SKM-1 (cell line): ENCODE results near the gene WLS.

Experiments used
- DNase-seq: peaks from one replicate; lab custom pipeline; 2025; ENCODE audit not compliant: unreplicated experiment; lab: John Stamatoyannopoulos, UW

WLS gene

GRCh38 chr1:68202239-68202832 is 30.0 kb downstream of the WLS start:
- DNase-seq = no peak

DNA sequence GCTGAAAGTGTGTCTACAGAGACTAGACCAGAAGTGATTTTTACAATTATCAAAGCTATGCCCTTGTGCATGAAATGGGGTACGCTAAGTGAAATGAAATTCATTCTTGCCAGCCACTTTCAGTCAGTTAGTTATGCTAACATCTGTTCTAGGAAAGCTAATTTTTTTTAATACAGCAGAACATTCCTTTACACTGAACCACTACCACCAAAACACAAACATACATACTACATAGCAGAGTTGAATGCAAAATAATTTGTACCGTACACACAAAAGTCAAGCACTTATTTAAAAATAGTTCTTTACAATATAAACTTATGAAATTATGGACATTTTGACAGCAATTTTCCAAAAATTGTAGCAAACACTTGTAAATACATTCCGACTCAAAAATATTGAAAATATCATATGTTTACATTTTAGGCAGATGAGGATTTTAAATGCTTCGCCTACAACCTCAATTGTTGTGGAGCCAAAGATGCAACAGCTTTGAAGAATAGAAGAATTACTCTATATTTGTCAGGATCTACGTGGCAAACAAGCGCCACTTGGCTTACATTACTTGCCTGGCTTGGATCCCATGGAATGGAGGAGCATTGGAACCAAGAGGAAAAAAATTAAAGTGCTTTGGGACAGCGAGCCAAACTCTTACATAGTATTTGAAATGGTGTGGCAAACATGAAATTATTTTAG is 30.6 kb downstream of the WLS start:
- DNase-seq = no peak

- no peak for DNase-seq
These were observed 32.7 kb downstream of the WLS start for GRCh38 chr1:68199603-68200002.

DNA sequence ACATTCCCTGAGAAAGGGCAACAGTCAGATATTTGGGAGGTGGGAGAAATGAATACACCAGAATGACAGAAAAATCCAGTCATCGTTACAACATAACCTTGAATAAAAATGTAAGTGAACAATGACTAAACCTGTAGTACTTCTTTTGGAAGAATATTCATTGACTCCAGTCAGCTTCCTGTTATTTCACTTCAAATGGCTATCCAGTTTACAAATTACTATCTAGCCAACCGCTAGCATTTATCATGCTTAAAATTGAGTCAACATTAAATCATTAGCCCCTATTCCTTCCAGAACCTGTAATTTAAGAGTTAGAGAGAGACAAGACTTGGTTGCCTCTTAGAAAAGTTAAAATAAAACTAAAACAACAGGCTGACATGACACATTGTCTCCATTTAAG is 33.6 kb downstream of the WLS start:
- DNase-seq = no peak

GRCh38 chr1:68197891-68198290 is 34.4 kb downstream of the WLS start:
- no peak for DNase-seq

DNA sequence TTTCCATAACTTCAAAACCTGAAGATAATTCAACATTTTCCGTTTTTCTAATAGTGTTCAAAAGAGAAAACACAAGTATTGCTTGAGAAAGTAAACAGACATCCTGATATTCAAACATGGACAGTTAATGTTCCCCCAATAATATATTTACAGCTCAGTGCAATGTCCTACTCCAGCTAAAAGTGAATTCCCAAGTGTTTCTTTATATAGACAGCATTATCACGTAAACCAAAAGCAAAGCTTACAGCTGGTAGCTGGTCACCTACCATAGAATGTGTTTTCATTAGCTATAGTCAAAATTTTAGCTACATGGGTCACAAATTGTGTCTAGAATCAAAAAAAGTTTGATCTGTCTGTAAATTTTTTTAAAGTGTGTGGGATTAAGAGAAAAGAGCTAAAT is 34.9 kb downstream of the WLS start:
- DNase-seq = no peak

- no peak for DNase-seq
These were observed 35.6 kb downstream of the WLS start for GRCh38 chr1:68196676-68197075.

GRCh38 chr1:68191717-68192116 is 40.6 kb downstream of the WLS start:
- DNase-seq = no peak

DNA sequence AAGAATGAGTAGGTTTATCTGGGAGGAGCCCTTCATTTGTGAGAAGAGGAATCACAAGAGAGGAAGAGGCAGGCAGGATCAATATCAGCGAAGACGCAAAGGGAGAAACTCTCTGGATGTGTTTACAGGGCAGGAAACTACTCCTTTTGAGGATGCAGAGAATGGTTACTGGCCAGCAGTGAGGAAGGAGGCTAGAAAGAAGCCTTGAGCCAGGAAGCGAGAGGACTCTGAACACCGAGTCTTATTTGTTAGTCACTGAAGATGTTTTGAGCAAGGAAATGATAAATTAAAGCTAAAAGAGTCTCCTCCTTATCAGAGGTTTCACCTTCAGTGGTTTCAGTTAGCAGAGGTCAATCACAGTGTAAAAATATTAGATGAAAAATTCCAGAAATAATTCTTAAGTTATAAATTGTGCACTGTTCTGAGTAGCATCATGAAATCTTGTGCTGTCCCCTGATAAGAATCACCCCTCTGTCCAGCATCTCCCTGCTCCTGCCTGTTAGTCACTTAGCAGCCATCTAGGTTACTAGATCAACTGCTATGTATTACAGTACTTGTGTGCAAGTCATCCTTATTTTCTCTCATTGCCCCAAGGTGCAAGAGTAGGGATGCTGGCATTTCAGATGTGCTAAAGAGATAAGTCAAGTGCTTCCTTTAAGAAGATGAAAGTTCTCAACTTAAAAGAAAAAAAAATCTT is 43.5 kb downstream of the WLS start:
- DNase-seq = no peak

DNA sequence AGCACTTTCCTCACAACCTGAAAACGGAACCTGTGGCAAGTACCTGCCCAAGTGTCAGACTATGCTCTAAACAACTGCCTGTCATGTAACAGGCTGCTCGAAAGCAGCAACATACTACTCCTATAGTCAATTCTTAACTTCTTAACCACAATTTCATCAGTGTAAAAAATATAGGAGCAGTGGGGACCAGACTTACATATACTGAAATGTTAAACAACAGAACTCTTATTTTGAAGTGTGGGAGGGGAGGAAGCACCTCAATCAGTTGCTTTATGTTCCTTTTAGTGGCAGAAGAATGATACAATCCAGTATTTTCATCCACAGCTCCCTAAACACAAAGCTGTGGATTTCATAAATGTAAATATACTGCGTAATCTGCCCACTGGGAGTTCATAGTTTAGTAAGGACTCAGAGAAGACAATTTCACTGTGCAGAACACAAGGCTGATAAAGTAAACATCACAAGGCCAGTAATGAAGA is 44.2 kb downstream of the WLS start:
- no peak for DNase-seq

DNA sequence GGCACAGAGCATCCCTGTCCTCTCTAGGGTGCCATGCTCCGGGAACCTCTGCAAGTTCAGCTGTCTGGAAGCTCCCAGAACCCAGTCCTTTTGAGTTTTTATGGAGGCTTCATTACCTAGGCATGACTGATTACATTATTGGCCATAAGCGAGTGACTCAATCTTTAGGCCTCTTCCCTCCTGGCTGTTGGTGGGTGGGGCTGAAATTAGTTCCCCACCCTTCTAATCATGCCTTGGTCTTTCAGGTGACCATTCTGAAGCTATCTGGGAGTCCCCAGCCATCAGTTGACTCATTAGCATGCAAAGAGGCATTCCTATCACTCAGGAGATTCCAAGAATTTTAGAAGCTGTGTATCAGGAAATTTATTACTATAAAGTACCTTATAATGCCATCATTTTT is 46.6 kb downstream of the WLS start:
- no peak for DNase-seq

- DNase-seq = no peak
These were observed 48.4 kb downstream of the WLS start for GRCh38 chr1:68183895-68184294.

DNA sequence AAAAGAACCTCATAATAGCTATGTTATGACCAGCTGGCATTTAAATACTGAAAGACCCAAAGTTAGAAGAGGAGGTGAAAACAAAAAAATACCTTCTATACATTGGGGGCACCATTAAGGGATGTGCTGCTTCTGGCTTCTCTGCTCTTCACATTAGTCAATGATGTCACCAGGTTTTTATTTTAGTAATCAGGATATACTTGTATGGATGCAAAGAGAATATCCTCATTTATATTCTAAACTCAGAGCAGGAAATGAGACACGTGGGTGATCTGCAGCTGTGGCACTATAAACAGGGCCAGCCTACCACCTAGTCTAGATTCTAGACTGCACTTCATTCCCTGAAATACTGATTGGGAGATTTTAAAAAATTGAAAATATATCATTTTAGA is 51.2 kb downstream of the WLS start:
- DNase-seq = no peak

DNA sequence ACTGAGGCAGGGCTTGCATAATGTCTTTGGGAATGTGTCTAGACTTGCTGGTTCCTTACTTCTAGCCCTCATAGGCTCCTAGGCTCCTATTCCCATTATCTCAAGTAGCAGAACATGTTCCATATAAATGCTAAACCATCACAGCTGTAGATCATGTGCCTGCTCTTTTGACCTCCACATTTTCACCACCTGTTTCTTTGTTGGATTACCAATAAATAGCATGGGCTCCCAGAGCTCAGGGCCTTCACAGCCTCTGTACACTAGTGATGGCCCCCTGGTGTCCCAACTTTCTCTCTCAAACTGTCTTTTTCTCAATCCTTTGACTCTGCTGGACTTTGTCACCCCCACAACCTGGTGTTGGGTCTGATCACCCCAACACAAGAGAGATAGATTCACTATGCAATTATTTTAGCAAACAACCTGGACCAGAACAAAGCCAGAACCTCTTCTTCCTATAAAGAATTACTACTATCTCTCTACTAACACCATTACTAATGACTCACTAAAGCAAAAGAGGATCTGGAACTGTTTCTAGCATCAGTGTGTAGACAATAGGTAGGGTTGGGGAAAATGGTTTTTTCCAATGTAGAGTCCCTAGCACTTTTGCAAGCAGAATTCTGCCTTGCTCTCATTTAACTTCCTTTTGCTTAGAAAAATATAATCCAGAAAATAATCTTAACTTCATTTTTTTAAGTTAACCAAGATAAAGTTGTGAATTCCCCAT is 51.7 kb downstream of the WLS start:
- DNase-seq = no peak

- no peak for DNase-seq
These were observed 53.4 kb downstream of the WLS start for GRCh38 chr1:68178821-68179490.

DNA sequence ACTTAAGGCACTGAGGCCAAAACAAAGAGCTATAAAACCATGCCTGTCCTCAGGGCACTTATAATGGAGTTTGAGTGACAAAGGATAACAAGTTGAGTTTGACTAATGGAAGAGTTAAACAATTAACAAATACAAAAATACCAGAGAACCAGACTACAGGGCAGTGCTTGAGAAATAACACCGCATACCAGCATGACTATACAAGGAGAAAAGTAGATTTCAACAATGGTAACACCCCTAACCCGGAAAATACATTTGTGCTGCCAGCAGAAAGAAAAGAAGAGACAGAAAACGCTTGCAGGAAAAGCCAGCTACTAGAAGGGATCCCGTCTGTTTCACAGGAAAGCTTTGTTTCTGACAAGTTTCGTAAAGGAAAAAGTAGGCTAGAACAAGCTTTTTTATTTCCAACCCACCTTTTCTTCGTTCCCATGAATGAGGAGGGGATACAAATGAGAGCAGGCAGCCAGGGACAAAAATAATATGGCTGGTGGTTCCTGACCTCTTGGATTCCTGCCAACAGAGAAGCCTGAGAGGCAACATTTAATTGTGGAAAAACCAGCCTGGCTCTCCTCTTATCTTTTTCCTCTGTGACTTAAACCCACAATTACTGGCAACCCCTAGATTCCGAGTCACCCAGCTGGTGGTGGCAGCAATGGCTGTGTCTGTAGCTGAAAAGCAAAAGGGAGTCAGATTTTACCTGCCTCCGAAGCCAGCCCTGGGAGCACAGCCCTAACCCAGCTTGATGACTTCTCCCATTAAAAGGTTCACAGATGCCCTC is 56.5 kb downstream of the WLS start:
- no peak for DNase-seq

- DNase-seq = no peak
These were observed 57.6 kb downstream of the WLS start for GRCh38 chr1:68174738-68175113.

- no peak for DNase-seq
These were observed 58.2 kb downstream of the WLS start for GRCh38 chr1:68173936-68174737.

- DNase-seq = no peak
These were observed 58.9 kb downstream of the WLS start for GRCh38 chr1:68173283-68173935.
